UCSD-AML1 (cell line): Measurements from ENCODE around the gene TNIP2.
"Not testable (repeated sequence)": the region's sequence is repeated elsewhere in the genome, so short reads cannot be mapped to it uniquely, and the experiment has no call there.

ENCODE experiments used
- DNase-seq: peaks from one replicate; lab custom pipeline; 2025; ENCODE audit not compliant: unreplicated experiment; lab: John Stamatoyannopoulos, UW

TNIP2 gene

DNA sequence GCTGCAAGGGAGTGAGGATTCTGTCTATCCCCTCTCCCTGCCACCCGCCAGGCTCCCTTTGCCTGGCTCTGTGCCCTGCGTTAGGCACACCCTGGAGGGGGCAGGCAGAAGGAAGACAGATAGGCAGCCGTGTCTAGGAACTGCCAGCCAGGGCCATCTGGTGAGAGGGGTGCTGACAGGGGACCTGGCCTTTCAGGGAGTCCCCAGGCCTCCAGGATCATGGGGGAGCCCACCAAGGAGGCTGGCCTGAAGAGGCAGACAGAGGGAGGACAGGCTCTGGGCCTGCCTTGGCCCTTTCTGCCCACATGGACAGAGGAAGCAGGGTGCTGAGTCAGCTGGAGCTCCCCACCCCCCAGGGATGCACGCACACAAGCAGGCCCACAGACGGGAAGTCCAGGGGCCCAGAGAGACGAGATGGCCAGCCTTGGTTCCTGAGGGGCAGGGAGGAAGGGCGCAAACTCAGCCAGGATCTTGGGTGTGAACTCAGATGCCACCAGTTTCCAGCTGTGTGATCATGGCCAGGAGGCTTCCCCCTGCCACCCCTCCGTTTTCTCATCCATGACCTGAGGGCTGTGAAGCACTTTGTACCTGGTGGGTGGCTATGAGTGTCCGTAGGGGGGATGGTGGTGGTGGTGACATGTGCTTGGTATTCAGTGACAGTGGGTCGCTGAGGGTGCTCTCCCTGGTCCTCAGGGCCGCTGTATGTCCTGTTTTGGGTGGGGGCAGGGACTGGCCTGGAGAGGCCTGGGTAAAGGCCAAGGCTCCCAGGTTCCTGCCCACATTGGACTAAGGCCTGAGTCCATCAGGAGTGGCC is 38.6 kb upstream of the TNIP2 start:
- DNase-seq: peak; percentile 68

GRCh38 chr4:2793586-2794485 is 37.7 kb upstream of the TNIP2 start:
- DNase-seq: peak; percentile 60

DNA sequence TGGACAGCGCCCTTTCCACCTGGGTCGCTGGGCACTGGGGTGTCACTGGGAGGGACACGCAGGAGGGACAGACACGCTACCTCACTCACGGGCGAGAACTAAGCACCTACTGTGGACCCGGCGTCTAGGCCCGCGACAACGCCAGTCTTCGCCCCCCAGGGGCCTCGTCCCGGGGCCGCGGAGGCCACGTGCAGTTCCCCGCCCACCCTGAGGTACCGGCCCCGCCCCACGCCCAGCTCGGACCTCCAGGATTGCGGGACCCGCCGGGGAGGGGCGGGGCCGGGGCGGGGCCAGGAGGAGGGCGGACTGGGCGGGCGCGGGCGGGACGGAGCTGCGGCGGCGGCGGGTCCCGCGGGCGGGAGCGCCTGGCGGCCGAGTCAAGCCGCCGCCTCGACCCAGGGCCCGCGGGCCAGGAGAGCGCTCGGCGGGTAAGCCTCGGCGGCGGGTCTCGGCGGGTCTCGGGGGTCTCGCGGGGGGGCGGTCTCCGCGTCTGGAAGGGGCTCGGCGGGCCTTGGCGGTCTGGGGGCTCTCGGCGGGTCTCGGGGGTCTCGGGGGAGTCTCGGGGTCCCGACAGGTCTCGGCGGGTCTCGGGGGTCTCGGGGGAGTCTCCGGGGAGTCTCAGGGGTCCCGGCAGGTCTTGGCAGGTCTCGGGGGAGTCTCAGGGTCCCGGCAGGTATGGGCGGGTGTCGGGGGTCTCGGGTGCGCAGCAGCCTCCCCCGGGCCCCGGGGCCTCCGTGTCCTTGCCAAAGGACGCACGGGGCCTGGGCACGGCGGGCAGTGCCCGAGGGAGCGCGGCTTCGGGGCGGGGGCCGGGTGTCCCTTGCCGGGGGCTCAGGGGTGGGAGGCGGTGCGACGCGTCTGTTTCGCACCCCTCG is 36.8 kb upstream of the TNIP2 start, which contains the start of gene SH3BP2:
Gene SH3BP2 (plus strand): TSS at position 375 of the 875 bp plus-strand sequence. CDS start 27,533 bp downstream, outside the sequence.
- peak; percentile 81 for DNase-seq

- no peak for DNase-seq
Observed at GRCh38 chr4:2792396-2792710, 36.2 kb upstream of the TNIP2 start.

- no peak for DNase-seq
Observed at GRCh38 chr4:2791518-2792395, 35.6 kb upstream of the TNIP2 start.

DNA sequence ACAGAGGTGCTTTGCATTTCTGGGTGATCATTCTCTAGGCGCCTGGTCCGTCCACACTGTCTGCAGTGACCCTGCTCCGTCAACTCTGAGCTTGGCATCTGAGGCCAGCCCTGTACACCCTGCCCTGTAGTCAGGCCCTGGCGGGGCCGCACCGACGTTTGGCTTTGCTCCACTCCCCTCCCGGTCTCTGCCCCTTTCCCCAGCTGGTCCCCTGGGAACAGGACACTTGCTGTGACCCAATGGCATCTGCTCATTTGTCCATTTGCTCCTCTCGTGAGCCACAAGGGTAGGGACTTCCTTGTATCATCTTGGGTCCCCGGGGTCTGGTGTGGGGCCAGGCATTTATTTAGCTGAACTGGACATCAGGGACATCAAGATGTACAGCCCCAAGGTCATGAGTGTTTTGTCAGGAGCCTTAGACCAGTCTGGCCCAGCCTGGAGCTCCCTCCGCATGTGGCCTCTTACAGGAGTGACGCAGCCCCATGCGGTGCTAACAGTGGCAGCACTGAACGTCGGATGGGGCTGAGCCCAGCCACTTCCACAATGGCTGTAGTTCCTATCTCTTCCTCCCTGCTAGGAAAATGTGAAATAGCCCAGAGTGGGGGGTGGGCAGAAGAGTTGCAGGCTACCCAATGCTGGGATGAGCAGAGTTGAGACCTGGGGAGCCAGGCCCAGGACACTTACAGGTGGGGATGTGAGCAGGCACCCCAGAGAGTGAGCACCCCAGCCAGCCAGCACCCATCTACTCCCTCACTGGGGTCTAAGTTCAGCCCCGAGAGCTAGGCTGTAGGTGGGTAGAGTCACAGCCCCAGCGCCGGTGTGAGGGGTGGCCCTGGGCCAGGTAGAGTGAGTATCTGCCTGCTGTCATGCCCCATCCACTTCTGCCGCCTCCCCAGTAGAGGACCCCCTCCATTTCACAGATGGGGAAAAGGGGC is 34.7 kb upstream of the TNIP2 start:
- DNase-seq: peak; percentile 65

- no peak for DNase-seq
Observed at GRCh38 chr4:2789793-2790582, 33.9 kb upstream of the TNIP2 start.

DNA sequence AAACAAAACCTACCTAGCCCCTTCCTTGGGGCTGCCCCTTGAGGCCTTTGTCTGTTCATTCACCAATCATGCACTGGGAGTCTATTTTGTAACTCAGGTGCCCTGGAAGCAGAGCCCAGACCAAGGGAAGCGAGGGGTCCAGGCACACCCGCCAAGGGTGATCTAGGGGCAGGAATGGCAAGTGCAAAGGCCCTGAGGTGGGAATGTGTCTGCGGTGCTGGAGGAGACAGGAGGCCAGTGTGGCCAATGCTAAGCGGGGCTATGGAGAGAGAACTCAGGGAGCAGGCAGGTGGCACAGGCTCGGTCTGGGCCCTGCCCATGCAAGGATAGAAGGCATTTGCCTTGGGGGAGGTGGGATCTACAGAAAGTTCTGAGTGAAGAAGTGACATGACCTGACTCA is 33.2 kb upstream of the TNIP2 start:
- DNase-seq: no peak

GRCh38 chr4:2788532-2789103 is 32.5 kb upstream of the TNIP2 start:
- no peak for DNase-seq

DNA sequence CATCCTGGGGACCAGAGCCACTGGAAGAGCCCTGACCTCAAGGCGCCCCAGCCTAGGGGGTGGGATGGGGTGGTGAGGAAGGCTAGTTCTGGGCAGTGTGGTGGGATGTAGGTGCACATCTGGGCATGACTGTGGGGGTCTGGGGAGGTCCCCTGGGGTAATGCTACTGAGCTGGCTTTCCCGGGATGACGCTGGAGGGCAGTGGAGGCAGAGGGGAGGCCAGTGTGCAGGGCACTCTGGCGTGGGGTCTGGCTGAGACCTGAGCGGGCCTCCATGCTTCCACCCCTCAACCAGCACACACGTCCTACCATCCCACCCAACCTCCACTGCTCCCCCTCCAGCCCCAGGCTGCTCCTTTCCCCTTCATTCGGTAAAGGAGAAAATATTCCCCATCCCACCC is 32.0 kb upstream of the TNIP2 start:
- no peak for DNase-seq

DNA sequence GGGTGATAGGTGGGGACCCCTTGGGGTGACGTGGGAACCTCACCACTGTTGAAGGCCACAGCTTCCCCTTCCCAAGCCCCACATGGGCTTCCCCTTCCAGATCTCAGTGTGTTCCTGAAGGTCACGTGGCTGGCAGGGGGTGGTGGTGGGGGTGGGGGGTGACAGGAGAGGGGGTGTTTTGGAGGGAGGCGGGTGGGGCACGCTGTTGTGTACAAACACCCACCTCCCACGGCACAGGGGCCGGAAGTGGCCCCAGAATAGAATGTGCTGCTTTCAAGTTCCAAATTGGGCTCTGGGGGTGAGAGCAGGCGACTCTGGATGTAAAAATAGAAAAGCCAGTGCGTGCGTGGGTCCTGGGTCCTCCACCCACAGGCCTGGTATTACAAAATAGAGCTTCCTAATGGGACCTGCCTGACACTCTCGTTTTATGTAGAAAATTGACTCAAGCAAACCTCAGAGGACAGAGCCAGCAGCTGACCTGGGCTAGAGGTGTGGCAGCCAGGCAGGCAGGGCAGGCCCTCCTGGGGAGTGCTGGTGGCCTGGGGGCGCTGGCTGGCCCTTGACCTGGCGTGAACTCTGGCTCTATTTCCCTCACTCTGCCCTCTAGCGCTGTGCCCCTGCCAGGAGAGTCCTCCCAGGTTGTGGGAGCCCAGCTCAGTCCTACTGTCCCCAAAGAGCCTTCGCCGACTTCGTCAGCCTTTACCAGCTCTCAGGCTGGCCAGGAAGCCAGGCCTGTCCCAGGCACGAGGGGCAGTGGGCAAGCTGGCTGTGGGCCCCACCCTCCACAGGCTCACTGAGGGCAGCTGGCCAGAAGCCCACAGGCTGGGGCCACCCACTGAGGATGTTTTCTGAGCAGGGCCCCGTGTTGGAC is 31.3 kb upstream of the TNIP2 start:
- peak; percentile 71 for DNase-seq

- DNase-seq: no peak
Observed at GRCh38 chr4:2786794-2787229, 30.7 kb upstream of the TNIP2 start.

DNA sequence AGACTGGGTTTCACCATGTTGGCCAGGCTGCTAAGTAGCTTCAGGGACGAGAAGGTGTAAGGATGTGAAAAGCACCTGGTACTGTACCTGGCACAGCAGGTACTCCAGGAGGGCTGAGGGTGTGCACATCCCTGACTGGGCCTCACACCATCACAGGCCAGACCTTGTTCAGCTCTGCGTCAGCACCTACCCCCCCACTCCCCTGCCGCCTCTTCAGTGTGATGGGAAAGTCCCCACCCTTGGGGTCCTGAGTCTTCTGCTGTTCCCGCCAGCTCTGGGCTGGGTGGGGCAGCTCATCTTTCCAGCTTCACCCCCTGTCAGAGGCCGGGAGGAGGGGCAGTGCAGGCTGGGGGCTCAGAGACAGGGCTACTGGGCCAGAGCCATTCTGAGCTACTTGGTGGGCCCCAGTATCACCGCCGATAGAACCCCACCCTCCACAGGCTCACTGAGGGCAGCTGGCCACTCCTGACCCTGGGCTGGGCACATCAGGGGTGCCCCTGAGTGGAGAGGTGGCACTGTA is 30.1 kb upstream of the TNIP2 start:
- no peak for DNase-seq

GRCh38 chr4:2785613-2786012 is 29.5 kb upstream of the TNIP2 start:
- no peak for DNase-seq

DNA sequence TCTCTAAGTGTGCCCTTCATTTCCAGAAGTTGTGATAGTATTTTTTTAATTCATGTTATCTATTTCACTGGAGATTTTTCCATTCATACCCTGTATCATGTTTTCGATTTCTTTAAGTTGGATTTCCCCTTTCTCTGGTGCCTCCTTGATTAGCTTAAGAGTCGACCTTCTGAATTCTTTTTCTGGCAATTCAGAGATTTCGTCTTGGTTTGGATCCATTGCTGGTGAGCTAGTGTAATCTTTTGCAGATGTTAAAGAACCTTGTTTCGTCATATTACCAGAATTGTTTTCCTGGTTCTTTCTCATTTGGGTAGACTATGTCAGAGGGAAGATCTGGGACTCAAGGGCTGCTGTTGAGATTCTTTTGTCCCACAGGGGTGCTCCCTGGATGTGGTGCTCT is 27.7 kb upstream of the TNIP2 start:
- no peak for DNase-seq

DNA sequence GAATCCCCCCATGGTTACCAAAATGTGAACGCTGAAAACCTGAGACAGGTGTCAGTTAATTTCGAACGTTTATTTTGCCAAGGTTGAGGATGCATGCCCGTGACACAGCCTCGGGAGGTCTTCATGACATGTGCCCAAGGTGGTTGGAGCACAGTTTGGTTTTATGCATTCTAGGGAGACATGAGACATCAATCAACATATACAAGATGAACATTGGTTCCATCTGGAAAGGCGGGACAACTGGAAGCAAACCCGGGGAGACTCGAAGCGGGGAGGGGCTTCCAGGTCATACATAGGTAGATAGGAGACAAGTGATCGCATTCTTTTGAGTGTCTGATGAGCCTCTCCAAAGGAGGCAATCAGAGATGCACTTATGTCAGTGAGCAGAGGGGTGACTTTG is 25.8 kb upstream of the TNIP2 start:
- no peak for DNase-seq

GRCh38 chr4:2780643-2781042 is 24.5 kb upstream of the TNIP2 start:
- DNase-seq: not testable (repeated sequence)
